Activated CD4-positive, CD25-positive, alpha-beta regulatory T cell treated with anti-CD3 and anti-CD28 coated beads, Interleukin-2, amount 50 U/mL, for 72 hours (primary cell): ENCODE measurements around the gene N4BP2.
A peak's percentile ranks its signal among the peaks of the same experiment; 100 is the strongest.
"Not testable (repeated sequence)": the region's sequence is repeated elsewhere in the genome, so short reads cannot be mapped to it uniquely, and the experiment has no call there.

Experiments used
- DNase-seq: peaks from one replicate; pipeline ENCODE4 v3.0.0; 2021

Gene N4BP2

DNA sequence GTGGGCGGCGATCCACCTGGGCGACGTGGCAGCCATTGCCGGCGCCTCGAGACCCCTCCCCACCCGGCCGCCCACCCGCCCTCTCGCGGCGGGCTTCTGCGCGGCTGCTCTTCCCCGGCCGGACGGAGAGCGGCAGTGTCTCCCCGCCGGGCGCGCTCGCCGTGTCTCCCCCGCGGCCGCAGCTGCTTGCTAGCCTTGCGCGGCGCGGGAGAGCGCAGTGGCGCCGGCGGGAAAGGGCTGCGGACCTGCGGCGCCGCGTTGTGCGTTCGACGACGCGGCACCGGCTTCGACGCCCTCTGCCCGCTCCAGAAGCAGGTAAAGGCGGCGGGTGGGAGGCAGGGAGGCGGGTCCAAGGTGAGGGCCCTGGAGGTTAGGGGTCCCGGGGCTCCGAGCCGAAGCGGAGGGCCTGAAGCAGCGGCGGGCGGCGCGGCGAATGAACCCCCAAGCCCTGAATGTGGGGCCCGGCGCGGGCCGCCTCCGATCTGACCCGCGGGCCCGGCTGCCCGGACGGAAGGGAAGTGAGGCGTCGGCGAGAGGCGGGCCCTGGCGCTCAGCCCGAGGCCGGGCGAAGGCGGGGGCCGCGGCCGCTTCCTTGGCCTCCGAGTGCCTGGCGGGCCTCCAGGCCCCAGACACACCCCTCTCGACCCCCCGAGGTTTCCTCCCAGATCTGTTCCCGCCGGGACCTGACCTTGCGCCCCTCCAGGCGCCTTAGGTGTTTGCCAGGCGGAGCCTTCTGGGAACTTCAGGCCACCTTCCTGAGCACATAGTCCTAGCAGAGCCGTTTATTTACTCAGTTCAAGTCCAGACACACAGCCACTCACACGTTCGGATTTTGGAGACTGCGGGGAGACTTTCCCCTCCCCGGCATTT, at the start of gene N4BP2:
Gene N4BP2, plus strand, starts transcription at position 135 of the 870 bp plus-strand sequence. CDS start 40,491 bp downstream, outside the sequence.
- DNase-seq, result peak; percentile 73

DNA sequence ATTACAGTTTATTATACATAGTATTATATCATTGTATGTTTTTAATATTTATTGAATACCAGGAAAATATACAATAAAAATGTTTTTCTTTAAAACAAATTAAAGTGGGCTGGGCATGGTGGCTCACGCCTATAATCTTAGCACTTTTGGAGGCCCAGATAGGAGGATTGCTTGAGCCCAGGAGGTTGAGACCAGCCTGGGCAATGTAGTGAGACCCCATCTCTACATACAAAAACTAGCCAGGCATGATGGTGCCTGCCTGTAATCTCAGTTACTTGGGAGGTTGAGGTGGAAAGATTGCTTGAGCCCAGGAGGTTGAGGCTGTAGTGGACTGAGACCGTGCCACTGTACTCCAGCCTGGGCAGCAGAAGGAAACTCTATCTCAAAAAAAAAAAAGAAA, 40.6 kb upstream of the N4BP2 start:
- no peak for DNase-seq

DNA sequence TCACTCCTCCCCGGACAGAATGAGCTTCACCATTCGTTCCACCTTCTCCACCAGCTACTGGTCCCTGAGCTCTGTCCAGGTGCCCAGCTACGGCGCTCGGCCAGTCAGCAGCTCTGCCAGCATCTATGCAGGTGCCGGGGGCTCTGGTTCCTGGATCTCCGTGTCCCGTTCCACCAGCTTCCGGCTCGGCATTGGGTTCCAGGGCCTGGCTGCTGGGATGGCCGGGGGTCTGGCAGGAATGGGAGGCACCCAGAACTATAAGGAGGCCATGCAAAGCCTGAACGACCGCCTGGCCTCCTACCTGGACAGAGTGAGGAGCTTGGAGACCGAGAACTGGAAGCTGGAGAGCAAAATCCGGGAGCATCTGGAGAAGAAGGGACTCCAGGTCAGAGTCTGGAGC, 36.4 kb upstream of the N4BP2 start:
- DNase-seq, result no peak

DNA sequence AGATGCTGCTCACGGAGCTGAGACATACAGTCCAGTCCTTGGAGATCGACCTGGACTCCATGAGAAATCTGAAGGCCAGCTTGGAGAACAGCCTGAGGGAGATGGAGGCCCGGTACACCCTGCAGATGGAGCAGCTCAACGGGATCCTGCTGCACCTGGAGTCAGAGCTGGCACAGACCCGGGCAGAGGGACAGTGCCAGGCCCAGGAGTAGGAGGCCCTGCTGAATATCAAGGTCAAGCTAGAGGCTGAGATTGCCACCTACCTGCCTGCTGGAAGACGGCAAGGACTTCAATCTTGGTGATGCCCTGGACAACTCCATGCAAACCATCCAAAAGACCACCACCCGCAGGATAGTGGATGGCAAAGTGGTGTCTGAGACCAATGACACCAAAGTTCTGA, 35.5 kb upstream of the N4BP2 start:
- not testable (repeated sequence) for DNase-seq

DNA sequence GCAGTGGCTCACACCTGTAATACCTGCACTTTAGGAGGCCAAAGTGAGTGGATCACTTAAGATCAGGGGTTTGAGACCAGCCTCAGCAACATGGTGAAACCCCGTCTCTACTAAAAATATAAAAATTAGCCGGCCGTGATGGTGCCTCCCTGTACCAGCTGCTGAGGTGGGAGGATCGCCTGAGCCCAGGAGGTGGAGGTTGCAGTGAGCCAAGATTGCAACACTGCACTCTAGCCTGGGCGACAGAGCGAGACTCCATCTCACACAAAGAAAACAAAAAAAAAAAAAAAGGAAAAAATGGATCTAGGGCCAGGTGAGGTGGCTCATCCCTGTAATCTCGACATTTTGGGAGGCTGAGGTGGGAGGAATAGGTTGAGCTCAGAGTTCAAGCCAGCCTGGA, 32.6 kb upstream of the N4BP2 start:
- not testable (repeated sequence) for DNase-seq

DNA sequence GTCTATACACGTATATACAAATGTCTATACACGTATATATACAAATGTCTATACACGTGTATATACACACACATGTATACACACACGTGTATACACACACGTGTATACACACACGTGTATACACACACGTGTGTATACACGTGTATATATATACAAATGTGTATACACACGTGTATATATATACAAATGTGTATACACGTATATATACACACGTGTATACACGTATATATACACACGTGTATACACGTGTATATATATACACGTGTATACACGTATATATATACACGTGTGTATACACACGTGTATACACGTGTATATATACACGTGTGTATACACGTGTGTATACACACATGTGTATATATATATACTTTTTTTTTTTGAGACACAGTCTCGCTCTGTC, 23.9 kb upstream of the N4BP2 start:
- no peak for DNase-seq

DNA sequence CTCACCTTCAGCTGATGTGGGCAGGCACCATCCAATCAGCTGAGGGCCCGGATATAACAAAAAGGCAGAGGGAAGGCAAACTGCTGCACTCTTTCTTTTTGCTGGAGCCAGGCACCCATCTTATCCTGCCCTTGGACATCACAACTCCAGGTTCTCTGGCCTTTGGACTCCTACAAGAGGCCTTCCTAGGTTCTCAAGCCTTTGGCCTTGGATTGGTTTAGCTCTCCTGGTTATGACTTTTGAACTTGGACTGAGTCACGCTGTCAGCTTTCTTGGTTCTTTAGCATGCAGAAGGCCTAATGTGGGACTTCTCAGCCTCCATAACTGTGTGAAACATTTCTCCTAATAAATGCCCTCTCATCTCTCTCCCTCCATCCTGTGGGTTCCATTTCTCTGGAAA, 23.0 kb upstream of the N4BP2 start:
- no peak for DNase-seq

DNA sequence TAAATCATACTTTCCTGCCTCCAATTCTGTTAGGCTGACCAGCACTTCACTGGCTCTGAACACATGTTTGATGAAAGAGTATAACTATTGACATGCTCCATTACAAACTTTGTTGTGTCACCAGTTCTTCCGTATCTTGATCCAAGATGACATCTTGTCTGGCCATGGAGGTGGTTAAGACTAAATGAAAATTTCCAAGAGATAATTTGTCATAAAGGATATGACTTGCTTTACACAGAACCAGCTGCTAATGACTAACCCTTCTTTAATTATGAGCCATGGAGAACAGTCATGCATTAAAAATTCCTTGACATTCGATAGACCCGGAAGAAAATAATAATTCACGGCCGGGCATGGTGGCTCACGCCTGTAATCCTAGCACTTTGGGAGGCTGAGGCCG, 17.7 kb upstream of the N4BP2 start:
- DNase-seq, result no peak

DNA sequence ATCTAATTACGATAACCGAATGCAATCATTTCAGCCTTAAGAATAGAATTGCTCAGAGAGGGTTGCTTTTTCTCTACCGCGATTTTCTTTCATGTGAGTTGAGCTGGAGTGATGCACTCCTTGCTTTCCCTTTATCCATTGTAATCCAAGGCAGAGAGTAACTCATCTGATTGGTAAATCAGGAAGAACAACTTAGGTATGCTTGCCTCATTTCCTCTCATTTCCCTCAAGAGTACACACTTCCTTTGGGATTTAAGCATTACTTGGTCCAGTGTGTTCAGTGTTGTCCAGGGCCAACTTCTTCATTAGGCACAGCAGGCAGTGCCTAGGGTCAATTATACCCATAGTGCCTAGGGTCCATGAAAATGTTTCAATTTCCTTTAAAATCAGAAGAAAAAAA, 15.7 kb upstream of the N4BP2 start:
- no peak for DNase-seq

DNA sequence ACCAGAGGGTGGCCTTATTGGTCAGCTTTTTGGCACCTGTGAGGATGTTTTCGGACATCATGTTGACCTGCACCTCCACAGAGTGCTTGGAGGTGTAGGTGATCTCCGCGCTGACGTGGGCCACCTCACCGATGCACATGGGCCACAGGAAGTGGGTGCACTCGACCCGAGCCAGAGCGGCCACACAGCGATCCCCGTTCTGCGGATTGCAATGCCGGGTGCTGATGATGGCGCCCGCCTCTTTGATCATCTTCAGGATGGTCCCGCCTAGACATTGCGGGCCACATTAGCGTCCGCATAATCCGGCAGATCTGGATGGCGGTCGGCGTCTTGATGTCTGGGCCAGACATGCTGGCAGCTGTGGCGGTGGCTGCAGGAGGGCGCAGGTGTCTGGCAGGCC, 12.9 kb upstream of the N4BP2 start:
- no peak for DNase-seq

DNA sequence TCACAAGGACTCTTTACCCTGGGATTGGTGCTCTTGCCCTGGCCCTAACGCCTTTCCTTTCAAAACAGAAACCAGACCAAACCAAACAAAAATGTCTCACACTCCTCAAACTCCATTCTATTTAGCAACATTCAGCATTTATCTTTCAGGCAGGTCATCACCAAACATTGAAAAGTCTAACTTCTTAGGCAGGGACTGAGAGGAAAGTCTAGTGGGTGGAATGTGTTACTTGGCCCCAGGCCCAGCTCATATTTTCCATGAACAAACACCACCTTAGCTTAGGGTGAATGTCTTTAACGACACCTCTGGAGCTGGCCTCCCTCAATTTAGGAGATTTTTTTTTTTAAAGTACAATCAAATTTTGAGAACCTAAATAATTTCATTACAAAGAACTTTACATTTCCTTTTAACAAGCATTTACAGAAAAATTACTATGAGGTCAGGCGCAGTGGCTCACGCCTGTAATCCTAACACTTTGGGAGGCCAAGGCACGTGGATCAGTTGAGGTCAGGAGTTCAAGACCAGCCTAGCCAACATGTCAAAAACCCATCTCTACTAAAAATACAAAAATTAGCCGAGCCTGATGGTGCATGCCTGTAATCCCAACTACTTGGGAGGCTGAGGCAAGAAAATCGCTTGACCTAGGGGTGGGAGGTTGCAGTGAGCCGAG, 10.2 kb upstream of the N4BP2 start:
- DNase-seq, result no peak

DNA sequence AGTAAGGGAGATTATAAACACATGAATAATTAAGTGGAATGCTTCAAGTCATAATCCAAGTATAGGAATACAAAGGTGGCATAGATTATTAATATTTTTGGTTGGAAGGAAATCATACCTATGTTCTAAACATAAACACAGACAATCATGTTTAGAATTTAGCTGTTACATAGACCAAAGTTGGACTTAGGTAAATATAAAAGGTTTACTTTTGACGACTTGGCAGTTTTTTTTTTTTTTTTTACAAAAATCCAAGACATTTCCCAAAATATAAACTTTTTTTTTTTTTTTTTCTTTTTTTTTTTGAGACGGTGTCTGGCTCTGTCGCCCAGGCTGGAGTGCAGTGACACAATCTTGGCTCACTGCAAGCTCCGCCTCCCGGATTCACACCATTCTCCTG, 3.5 kb upstream of the N4BP2 start:
- DNase-seq, result no peak

DNA sequence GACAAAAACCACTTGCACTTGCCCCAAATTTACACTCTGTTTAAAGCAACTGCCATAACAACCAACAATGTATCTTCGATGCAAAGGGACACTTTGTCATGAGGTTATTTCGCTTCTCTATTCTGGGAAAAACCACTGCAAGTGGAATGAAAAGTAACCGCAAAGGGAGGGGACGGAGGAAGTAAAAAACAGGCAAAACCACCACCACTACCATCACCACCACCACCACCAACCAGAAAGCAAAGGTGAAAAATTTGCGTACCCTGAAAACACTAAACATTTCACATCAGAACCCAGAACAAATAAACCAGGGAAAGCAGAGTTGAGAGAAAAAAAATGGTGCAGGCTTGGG, 1.2 kb upstream of the N4BP2 start:
- peak; percentile 54 for DNase-seq

DNA sequence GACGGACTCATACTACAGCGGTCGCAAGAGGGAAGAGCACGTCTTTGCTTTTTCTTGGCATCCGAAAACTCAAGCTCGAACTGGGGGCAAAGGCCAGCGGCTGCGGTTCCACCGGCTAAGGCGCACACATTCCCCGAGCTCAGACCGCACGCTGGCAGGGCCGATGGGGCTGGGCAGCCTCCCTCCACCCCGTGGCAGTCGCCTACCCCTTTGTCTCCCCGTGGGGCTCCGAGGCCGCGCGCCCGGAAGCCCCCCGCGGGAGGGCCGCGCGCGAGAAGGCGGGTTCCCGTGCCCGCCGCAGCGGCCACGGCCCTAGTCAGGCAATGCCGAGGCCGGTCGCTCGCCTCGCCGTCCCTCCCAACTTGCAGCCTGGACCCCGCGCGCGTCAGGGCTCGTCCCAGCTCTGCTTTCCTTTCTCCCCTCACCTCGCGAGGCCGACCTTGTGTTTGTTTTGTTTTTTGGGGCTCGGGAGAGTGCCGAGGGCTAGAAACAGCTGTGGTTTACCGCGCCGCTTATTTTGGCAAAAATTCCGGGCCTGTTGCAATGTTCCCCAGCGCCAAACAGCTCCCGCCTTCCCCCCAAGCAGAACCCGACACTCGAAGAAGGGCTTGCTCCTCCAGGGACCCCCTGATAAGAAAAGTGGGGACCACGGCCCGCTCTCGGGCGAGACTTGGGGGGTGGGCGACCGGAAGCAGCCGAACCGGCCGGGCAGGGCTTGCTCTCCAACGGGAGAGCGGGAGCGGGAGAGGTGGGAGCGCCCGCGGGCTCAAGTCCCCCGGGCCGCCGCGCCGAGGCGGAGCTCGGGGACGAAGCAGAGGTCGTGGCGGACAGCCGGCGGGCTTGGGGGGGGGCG, 561 bp upstream of the N4BP2 start:
- DNase-seq, result peak; percentile 61

DNA sequence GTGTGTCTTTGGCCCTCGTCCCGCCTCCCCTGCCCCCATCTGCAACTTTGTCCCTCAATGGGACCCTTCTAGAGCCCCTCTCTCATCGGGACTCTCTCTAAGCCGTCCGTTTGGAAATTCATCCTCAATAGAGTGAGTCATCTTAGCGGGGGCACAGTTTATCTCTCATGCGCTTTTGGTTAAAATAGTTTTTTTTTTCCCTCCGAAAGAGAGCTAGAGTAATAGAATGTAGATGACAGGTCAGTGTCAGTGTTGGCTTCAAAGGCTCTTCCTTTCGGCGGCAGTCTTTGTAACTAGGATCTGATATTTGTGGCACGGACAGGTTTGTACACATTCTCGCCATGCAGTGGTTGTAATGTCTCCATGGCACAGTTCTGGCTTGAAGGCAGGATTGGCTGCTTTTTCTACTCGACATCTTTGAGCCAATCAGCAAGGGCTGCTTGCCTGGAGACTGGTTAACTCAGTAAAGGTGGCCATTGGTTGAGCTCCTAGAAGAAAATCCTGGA, 989 bp downstream of the N4BP2 start:
- peak; percentile 48 for DNase-seq

DNA sequence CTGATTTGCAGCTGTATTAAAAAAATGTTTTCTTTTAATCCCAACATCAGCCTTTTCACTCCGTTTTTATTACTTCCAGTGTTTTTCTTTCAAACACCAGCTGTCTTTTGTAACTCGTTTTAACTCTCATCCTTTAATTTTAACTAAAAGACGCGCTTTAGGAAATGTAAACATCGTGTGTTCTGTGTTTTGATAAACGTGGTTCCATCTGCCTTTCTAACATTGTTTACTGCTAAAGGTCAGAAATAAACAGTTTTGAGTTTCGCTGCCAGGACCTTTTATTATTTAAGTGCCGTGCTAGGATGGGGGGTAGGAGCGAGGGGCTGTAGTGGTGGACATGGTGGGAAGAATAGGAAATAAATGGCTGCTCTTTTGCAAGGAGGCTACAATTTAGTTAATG, 1.5 kb downstream of the N4BP2 start:
- no peak for DNase-seq

DNA sequence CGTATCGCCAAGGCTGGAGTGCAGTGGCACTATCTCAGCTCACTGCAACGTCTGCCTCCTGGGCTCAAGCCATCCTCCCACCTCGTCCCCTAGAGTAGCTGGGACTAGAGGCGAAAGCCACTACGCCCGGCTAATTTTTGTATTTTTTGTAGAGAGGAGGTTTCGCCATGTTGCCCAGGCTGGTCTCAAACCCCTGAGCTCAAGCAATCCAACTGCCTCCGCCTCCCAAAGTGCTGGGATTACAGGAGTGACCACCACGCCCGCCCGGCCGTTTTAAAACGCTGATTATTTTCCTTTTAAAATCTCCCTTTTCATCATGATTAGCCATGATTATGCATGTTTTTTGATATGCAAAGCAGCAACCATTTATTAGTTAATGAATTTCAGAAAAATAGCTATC, 2.2 kb downstream of the N4BP2 start:
- DNase-seq, result no peak

DNA sequence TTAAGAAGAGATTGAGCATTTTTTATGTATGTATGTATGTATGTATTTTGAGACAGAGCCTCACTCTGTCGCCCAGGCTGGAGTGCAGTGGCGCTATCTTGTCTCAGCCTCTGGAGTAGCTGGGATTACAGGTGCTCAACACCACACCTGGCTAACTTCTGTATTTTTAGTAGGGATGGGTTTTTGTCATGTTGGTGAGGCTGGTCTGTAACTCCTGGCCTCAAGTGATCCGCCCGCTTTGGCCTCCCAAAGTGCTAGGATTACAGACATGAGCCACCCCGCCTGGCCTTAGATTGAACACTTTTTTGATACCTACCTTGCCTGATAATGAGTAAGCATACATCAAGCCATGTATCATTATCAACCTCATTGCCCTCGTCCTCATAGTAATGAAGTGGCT, 2.7 kb downstream of the N4BP2 start:
- DNase-seq, result no peak

DNA sequence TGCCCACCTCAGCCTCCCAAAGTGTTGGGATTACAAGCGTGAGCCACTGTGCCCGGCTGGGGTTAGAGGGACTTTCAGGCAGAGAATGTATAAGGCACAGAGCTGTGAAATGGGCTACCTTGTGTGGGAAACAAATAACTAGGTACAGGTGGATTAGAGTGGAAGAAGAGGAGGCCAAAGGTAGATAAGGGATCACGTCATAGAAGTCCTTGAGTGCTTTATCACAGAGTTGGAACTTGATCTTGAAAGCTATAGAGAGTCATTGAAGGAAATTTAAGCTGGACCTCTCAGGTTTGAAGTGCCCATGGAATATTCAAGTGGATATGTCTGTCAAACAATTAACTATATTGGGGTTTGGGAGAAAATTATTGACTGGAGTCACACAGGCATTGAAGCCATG, 8.4 kb downstream of the N4BP2 start:
- DNase-seq, result no peak

DNA sequence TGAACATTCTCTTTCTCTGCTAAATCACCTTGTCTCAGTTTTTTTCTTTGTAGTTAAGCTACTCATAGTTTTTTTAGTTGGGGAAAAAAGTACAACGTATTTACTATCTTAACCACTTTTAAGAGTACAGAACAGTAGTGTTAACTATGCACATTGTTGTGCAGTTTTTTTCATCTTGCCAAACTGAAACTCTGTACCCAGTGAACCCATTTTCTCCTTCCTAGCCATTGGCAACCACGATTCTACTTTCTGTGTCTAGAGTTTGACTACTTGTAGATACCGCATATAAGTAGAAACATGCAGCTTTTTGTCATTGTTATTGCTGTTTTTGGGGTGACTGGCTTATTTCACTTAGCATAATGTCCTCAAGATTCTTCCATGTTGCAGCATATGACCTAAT, 10.0 kb downstream of the N4BP2 start:
- no peak for DNase-seq

DNA sequence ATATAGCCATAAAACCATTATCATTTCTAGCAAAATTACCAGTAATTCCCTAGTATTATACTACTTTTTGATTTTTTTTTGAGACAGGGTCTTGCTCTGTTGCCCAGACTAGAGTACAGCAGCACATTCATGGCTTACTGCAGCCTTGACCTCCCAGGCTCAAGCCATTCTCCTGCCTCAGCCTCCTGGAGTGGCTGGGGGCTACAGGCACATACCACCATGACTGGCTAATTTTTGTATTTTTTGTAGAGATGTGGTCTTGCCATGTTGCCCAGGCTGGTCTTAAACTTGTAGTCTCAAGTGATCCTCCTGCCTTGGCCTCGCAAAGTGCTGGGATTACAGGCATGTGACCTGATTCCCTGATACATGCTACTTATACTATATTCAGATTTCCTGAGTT, 13.7 kb downstream of the N4BP2 start:
- no peak for DNase-seq

DNA sequence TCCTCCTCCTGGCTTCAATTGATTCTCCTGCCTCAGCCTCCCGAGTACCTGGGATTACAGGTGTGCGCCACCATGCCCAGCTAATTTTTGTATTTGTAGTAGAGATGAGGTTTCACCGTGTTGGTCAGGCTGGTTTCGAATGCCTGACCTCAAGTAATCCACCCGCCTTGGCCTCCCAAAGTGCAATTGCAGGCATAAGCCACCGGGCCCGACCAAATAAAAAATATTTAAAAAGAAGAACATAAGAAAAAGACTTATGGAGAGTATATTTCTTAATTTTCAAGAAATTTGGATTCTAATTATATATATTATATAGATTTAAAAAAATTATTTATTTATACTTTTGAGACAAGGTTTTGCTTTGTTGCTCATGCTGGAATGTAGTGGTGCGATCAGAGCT, 29.8 kb downstream of the N4BP2 start:
- no peak for DNase-seq

DNA sequence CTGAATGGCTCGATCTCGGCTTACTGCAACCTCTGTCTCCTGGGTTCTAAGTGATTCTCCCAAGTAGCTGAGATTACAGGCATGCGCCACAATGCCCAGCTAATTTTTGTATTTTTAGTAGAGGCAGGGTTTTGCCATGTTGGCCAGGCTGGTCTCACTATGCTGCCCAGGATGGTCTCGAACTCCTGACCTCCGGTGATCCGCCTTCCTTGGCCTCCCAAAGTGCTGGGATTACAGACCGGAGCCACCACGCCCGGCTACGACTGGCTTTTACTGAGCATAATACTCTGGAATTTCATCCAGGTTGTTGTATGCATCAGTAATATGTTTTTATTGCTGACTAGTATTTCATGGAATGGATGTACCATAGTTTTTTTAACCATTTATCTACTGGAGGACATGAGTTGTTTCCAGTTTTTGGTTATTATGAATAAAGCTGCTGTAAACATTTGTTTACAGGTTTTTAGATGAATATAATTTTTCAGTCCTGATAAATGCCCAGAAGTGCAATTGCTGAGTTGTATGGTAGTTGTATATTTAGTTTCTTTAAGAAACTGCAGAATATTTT, 31.2 kb downstream of the N4BP2 start:
- no peak for DNase-seq
